Measurements from ENCODE around the gene ALG2. TPM values are rescaled to one million over a fixed set of nuclear protein-coding genes. Genes with fewer than 3 reads are reported as not detected.

Gene ALG2
- total and polyA plus RNA-seq, 4 donors, result 20.6 to 43.6 (median 30.3) TPM

- no peak for DNase-seq (ENCODE audit: low spot score)
- TF ChIP-seq HNF4G (IDR thresholded peaks at IDR 0.05) (no peak), FOXA2 (IDR thresholded peaks at IDR 0.05) (no peak), MAX (IDR thresholded peaks at IDR 0.05) (no peak), FOXA1 (IDR thresholded peaks at IDR 0.05) (no peak), YY1 (IDR thresholded peaks at IDR 0.05) (no peak), ZBTB33 (IDR thresholded peaks at IDR 0.05) (no peak), REST (IDR thresholded peaks at IDR 0.05) (no peak), NR2F2 (IDR thresholded peaks at IDR 0.05) (no peak), ATF3 (IDR thresholded peaks at IDR 0.05) (no peak), RXRA (IDR thresholded peaks at IDR 0.05) (no peak)
- no peaks in the 10 kb centered on the region for H3K27me3 ChIP-seq (ENCODE audit: control insufficient read depth in 4 of 4, insufficient read depth in 4 of 4, low read length in 3 of 4)
- H3K4me1 ChIP-seq (ENCODE audit: control insufficient read depth in 4 of 4, insufficient read depth in 4 of 4, low read length in 3 of 4), result peaks cover 2 to 29% (median 12%) of the 10 kb centered on the region in 4 donors
- no peak overlapping the region for H3K9ac ChIP-seq (ENCODE audit: low read depth in 1 of 2, low read length in 2 of 2)
- H3K27ac ChIP-seq (ENCODE audit: low read depth in 1 of 2, low read length in 2 of 2), result no peak overlapping the region
- no peak overlapping the region for H3K4me3 ChIP-seq (ENCODE audit: low read depth in 1 of 3, low read length in 3 of 3)
- 97% methylated on average over 1 of the region's 1 CpG for whole genome bisulfite sequencing
- peaks cover 3 to 11% (median 8%) of the 10 kb centered on the region in 4 donors for H3K36me3 ChIP-seq (ENCODE audit: control insufficient read depth in 4 of 4, insufficient read depth in 3 of 4, low read depth in 1 of 4, low read length in 3 of 4)
- peaks cover 0 to 3% (median 0%) of the 10 kb centered on the region in 4 donors for H3K9me3 ChIP-seq (ENCODE audit: control insufficient read depth in 4 of 4, low read length in 3 of 4)
Measured at GRCh38 chr9:99216073-99216472, 5.7 kb downstream of the ALG2 start.

- Histone ChIP-seq H3K4me3 (ENCODE audit: low read depth in 1 of 3, low read length in 3 of 3) (no peak overlapping the region), H3K27me3 (ENCODE audit: control insufficient read depth in 4 of 4, insufficient read depth in 4 of 4, low read length in 3 of 4) (no peaks in the 10 kb centered on the region), H3K4me1 (ENCODE audit: control insufficient read depth in 4 of 4, insufficient read depth in 4 of 4, low read length in 3 of 4) (peaks cover 0 to 8% (median 2%) of the 10 kb centered on the region in 4 donors), H3K9ac (ENCODE audit: low read depth in 1 of 2, low read length in 2 of 2) (no peak overlapping the region), H3K9me3 (ENCODE audit: control insufficient read depth in 4 of 4, low read length in 3 of 4) (peaks cover 0 to 7% (median 0%) of the 10 kb centered on the region in 4 donors), H3K36me3 (ENCODE audit: control insufficient read depth in 4 of 4, insufficient read depth in 3 of 4, low read depth in 1 of 4, low read length in 3 of 4) (peaks cover 3 to 10% (median 7%) of the 10 kb centered on the region in 4 donors), H3K27ac (ENCODE audit: low read depth in 1 of 2, low read length in 2 of 2) (no peak overlapping the region)
- DNase-seq (ENCODE audit: low spot score), result no peak
- WGBS, result 89% methylated on average over 1 of the region's 1 CpG
- TF ChIP-seq ZBTB33 (IDR thresholded peaks at IDR 0.05) (no peak), CTCF (IDR thresholded peaks at IDR 0.05; ENCODE audit: low read depth, low read length, missing input control) (no peak), NR2F2 (IDR thresholded peaks at IDR 0.05) (no peak), JUND (IDR thresholded peaks at IDR 0.05) (no peak), ATF3 (IDR thresholded peaks at IDR 0.05) (no peak), RAD21 (IDR thresholded peaks at IDR 0.05) (no peak), FOXA1 (IDR thresholded peaks at IDR 0.05) (no peak), MAX (IDR thresholded peaks at IDR 0.05) (no peak), EGR1 (IDR thresholded peaks at IDR 0.05; ENCODE audit: low read depth in 2 of 2) (no peak), RXRA (IDR thresholded peaks at IDR 0.05) (no peak)
Measured at GRCh38 chr9:99213197-99213596, 8.5 kb downstream of the ALG2 start.

All from liver (tissue), 9 donors.